RWPE1 (cell line): ENCODE data around the gene TMPRSS3.
A peak's percentile ranks its signal among the peaks of the same experiment; 100 is the strongest.

Source experiments
- CTCF ChIA-PET: fragments of 350-600 bp; sonication (Branson Sonifier 250); formaldehyde crosslinking; extraction: SDS; loops from one replicate; lab custom pipeline; 2021; lab: Yijun Ruan, JAX
- POLR2A ChIA-PET: fragments of 400-600 bp; formaldehyde crosslinking; extraction: SDS; loops from one replicate; lab custom pipeline; 2020; ENCODE audit warnings: antibody characterized with exemption; ENCODE audit not compliant: low non-redundant PET; lab: Yijun Ruan, JAX
- DNase-seq: peaks from one replicate; pipeline ENCODE4 v3.0.0; 2012; ENCODE audit warnings: low spot score
- H3K27ac ChIP-seq: fragments of 450-650 bp; 2 replicates; pipeline ENCODE4 v1.5.1; 2017
- TF ChIP-seq, protein P1 (sequence below): fragments of 450-650 bp; conservative IDR thresholded peaks from 2 replicates; pipeline ENCODE4 v1.5.1; 2017; ENCODE audit warnings: low read depth, mild to moderate bottlenecking

The TMPRSS3 gene

DNA sequence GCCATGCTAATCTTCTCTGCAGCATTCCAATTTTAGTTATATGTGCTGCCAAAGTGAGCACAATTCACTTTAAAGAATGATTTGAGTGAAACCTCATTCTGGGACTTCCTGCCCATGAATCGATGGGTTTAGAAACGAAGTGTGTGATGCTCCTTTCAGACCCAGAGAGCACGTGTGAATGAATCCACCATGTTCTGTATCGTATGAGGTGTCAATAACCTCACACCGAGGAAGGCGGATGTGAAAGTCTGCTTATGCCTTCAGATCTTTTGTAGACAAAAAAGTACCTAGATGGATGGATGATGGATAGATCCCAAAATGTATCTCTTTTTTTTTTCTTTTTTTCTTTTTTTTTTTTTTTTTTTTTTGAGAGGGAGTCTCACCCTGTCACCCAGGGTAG, 21.7 kb upstream of the TMPRSS3 start:
- TF ChIP-seq, protein P1, sequence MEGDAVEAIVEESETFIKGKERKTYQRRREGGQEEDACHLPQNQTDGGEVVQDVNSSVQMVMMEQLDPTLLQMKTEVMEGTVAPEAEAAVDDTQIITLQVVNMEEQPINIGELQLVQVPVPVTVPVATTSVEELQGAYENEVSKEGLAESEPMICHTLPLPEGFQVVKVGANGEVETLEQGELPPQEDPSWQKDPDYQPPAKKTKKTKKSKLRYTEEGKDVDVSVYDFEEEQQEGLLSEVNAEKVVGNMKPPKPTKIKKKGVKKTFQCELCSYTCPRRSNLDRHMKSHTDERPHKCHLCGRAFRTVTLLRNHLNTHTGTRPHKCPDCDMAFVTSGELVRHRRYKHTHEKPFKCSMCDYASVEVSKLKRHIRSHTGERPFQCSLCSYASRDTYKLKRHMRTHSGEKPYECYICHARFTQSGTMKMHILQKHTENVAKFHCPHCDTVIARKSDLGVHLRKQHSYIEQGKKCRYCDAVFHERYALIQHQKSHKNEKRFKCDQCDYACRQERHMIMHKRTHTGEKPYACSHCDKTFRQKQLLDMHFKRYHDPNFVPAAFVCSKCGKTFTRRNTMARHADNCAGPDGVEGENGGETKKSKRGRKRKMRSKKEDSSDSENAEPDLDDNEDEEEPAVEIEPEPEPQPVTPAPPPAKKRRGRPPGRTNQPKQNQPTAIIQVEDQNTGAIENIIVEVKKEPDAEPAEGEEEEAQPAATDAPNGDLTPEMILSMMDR: no peak
- ChIA-PET CTCF (interaction anchor here (0.7 kb wide), 1 partner anchor 363 kb away, joined by 3 read pairs; no protein-coding TSS in a partner anchor), POLR2A (no interaction called here)
- DNase-seq: no peak
- H3K27ac ChIP-seq: no peak overlapping the region

DNA sequence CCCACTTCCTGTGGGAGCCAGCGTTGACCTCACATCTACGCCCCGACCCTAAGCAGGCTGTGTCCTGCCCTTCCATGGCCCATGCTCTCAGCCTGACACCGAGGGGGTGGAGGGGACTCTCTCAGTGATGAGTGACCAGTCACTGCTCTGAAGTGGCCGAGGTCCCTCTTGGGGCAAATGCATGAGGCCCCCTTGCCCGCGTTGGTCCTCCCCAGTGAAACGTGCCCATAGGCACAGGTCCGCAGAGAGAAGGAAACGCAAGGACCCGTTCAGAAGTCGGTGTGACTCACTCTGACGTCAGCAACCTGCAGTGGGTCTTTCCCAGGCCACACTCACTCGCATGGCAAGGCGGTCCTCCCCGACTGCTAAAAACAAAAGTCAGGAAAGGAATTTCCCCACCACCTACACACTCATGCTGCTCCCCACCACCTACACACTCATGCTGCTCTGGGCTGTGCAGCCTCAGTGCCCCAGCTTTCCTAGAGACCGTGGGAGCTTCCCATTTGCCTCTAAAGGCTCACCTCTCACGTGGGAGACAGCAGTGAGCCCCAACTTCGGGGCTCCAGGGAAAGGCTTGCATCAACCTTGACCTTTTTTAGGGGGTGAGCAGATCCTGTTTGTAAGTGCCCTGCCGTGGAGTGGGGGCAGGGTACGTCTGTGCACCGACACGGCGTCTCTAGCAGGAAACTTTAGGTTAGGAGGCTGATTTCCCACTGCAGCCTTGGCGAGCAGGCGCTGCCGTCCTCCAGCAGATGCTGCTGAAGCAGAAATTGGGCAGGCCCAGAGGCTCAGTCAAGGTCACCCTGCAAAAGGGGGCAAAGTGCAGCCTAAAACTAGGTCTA, 19.3 kb upstream of the TMPRSS3 start:
- ChIA-PET CTCF (no interaction called here), POLR2A (no interaction called here)
- H3K27ac ChIP-seq: no peak overlapping the region
- TF ChIP-seq, protein P1: no peak
- peak; percentile 86 for DNase-seq

DNA sequence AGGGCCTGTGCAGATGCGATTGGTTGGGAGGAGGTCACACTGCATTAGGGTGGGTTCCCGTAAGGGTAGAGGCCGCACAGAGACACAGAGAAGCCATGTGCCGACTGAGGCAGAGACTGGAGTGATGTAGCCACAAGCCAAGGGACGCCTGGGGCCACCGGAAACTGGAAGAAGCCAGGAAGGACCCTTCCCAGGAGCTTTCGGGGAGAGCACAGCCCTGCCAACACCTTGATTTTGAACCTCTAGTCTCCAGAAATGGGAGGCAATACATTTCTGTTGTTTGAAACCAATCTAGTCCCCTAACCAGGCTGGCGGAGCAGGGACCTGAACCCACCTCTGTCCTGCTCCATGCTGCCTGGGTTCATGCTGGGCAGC, 18.7 kb upstream of the TMPRSS3 start:
- ChIA-PET POLR2A (no interaction called here), CTCF (no interaction called here)
- TF ChIP-seq, protein P1: no peak
- DNase-seq: no peak
- H3K27ac ChIP-seq: no peak overlapping the region

DNA sequence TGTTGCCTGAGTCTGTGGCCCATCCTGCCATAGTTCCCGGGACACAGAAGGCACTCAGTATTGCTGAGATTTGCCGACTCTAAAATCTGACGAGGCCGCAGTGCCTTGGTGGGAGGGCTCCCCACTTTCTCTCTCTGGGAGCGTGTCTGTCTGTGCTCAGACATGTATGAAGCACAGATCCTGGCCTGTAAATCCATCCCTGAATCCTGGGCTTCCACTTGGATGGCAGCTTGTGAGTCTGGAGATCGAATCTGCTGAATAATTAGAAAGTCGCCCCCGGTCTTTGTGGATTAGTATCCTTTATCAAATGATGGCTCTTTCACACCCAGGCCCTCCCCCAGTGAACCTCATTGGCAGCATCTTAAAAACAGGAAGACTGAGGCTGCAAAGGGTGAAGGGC, 18.2 kb upstream of the TMPRSS3 start:
- POLR2A ChIA-PET: no interaction called here
- CTCF ChIA-PET: interaction anchor here (0.5 kb wide), 1 partner anchor 20 kb away, joined by 4 read pairs; no protein-coding TSS in a partner anchor
- no peak overlapping the region for H3K27ac ChIP-seq
- TF ChIP-seq, protein P1: no peak
- DNase-seq: no peak

GRCh38 chr21:42413500-42413899, 17.6 kb upstream of the TMPRSS3 start:
- ChIA-PET CTCF (interaction anchor here (0.5 to 0.6 kb wide), 2 partner anchors 9 to 20 kb away, joined by 4 read pairs; no protein-coding TSS in a partner anchor), POLR2A (no interaction called here)
- TF ChIP-seq, protein P1: no peak
- no peak for DNase-seq
- no peak overlapping the region for H3K27ac ChIP-seq

GRCh38 chr21:42413093-42413492, 17.2 kb upstream of the TMPRSS3 start:
- TF ChIP-seq, protein P1: no peak
- ChIA-PET POLR2A (no interaction called here), CTCF (interaction anchor here (0.6 kb wide), 2 partner anchors 9 to 243 kb away, joined by 3 to 4 read pairs; no protein-coding TSS in a partner anchor)
- H3K27ac ChIP-seq: no peak overlapping the region
- DNase-seq: no peak
